Stimulated activated CD4-positive, alpha-beta T cell treated with anti-CD3 and anti-CD28 coated beads, Interleukin-15, amount 100 ng/mL, for 24 hours (primary cell): ENCODE measurements around the gene GALNT15.

Experiments used
- DNase-seq: peaks from one replicate; pipeline ENCODE4 v3.0.0-alpha.2; 2020

GALNT15 gene

GRCh38 chr3:16188071-16188470 lies 13.6 kb downstream of the GALNT15 start:
- no peak for DNase-seq

- no peak for DNase-seq
Observed at GRCh38 chr3:16189201-16189600, 14.7 kb downstream of the GALNT15 start.

- no peak for DNase-seq
Observed at GRCh38 chr3:16190704-16191103, 16.2 kb downstream of the GALNT15 start.

GRCh38 chr3:16191591-16191990 lies 17.1 kb downstream of the GALNT15 start:
- no peak for DNase-seq

- no peak for DNase-seq
Observed at GRCh38 chr3:16192176-16192811, 17.8 kb downstream of the GALNT15 start.

GRCh38 chr3:16198427-16198826 lies 23.9 kb downstream of the GALNT15 start:
- no peak for DNase-seq

- DNase-seq = no peak
Observed at GRCh38 chr3:16199769-16200168, 25.3 kb downstream of the GALNT15 start.

- DNase-seq = peak; percentile 24
Observed at GRCh38 chr3:16200411-16200810, 25.9 kb downstream of the GALNT15 start.

GRCh38 chr3:16203031-16203430 lies 28.6 kb downstream of the GALNT15 start:
- peak; percentile 15 for DNase-seq

GRCh38 chr3:16203671-16204629 lies 29.5 kb downstream of the GALNT15 start:
- no peak for DNase-seq

GRCh38 chr3:16204751-16205150 lies 30.3 kb downstream of the GALNT15 start:
- DNase-seq = no peak

GRCh38 chr3:16205156-16205870 lies 30.8 kb downstream of the GALNT15 start:
- DNase-seq = no peak

GRCh38 chr3:16207031-16207430 lies 32.6 kb downstream of the GALNT15 start:
- DNase-seq = no peak

- DNase-seq = no peak
Observed at GRCh38 chr3:16211176-16211904, 36.9 kb downstream of the GALNT15 start.

- no peak for DNase-seq
Observed at GRCh38 chr3:16214366-16214765, 39.9 kb downstream of the GALNT15 start.

- DNase-seq = no peak
Observed at GRCh38 chr3:16216373-16216935, 42.0 kb downstream of the GALNT15 start.

- no peak for DNase-seq
Observed at GRCh38 chr3:16219777-16220176, 45.3 kb downstream of the GALNT15 start.

GRCh38 chr3:16221990-16222389 lies 47.5 kb downstream of the GALNT15 start:
- DNase-seq = no peak

GRCh38 chr3:16222547-16222946 lies 48.1 kb downstream of the GALNT15 start:
- DNase-seq = no peak

- DNase-seq = no peak
Observed at GRCh38 chr3:16224325-16224724, 49.8 kb downstream of the GALNT15 start.

GRCh38 chr3:16227566-16227965 lies 53.1 kb downstream of the GALNT15 start:
- DNase-seq = no peak

- DNase-seq = no peak
Observed at GRCh38 chr3:16229681-16230080, 55.2 kb downstream of the GALNT15 start.
